Astrocyte of the hippocampus (primary cell): Measurements from ENCODE around the gene ATP6V1B1.
"Not testable (repeated sequence)": the region's sequence is repeated elsewhere in the genome, so short reads cannot be mapped to it uniquely, and the experiment has no call there.

ENCODE experiments used
- DNase-seq: peaks from one replicate; pipeline ENCODE4 v3.0.0; 2011; ENCODE audit warnings: low read depth, low spot score

ATP6V1B1 gene

GRCh38 chr2:70988151-70988550, 52.5 kb downstream of the ATP6V1B1 start:
- DNase-seq, result peak; percentile 22

- peak; percentile 0 for DNase-seq
Measured at GRCh38 chr2:70988726-70989648, 53.3 kb downstream of the ATP6V1B1 start.

GRCh38 chr2:70990216-70990615, 54.5 kb downstream of the ATP6V1B1 start:
- DNase-seq, result no peak

GRCh38 chr2:70991142-70991541, 55.4 kb downstream of the ATP6V1B1 start:
- no peak for DNase-seq

GRCh38 chr2:70991742-70992141, 56.0 kb downstream of the ATP6V1B1 start:
- no peak for DNase-seq

- no peak for DNase-seq
Measured at GRCh38 chr2:70992945-70993853, 57.5 kb downstream of the ATP6V1B1 start.

- DNase-seq, result peak; percentile 43
Measured at GRCh38 chr2:70994009-70994698, 58.5 kb downstream of the ATP6V1B1 start.

- DNase-seq, result peak; percentile 96
Measured at GRCh38 chr2:70994699-70995425, 59.2 kb downstream of the ATP6V1B1 start, which contains the start of gene TEX261. Gene TEX261, minus strand, starts transcription at chr2:70994873. Its CDS starts 116 bp downstream, at chr2:70994757.

- DNase-seq, result peak; percentile 49
Measured at GRCh38 chr2:70995426-70995729, 59.7 kb downstream of the ATP6V1B1 start.

- not testable (repeated sequence) for DNase-seq
Measured at GRCh38 chr2:70998885-70999284, 63.2 kb downstream of the ATP6V1B1 start.

GRCh38 chr2:70999362-70999761, 63.7 kb downstream of the ATP6V1B1 start:
- no peak for DNase-seq

GRCh38 chr2:70999931-71000330, 64.2 kb downstream of the ATP6V1B1 start:
- DNase-seq, result not testable (repeated sequence)

GRCh38 chr2:71000780-71001591, 65.3 kb downstream of the ATP6V1B1 start:
- peak; percentile 74 for DNase-seq

GRCh38 chr2:71001592-71001927, 65.9 kb downstream of the ATP6V1B1 start:
- DNase-seq, result no peak

GRCh38 chr2:71001981-71002570, 66.4 kb downstream of the ATP6V1B1 start:
- no peak for DNase-seq

- DNase-seq, result no peak
Measured at GRCh38 chr2:71003396-71003795, 67.7 kb downstream of the ATP6V1B1 start.

GRCh38 chr2:71003966-71004755, 68.5 kb downstream of the ATP6V1B1 start:
- no peak for DNase-seq

- DNase-seq, result no peak
Measured at GRCh38 chr2:71004857-71005256, 69.2 kb downstream of the ATP6V1B1 start.
